Natural killer cell (primary cell): Measurements from ENCODE around the gene VGF. TPM values are rescaled to one million over a fixed set of nuclear protein-coding genes. Genes with fewer than 3 reads are reported as not detected.
"Not testable (repeated sequence)": the region's sequence is repeated elsewhere in the genome, so short reads cannot be mapped to it uniquely, and the experiment has no call there.

Experiments used
- ATAC-seq, 3 donors: fragments of 150-1000 bp in 2 of 3; fragments of 200-7000 bp in 1 of 3; cut with Tn5 transposase; 1 replicate in 1 of 3; 2 replicates in 2 of 3; pipeline ENCODE4 v1.10.0; 2021; ENCODE audit warnings: mild to moderate bottlenecking in 2 of 3, moderate library complexity in 2 of 3
- DNase-seq, 2 donors: peaks; one replicate each; pipeline versions ENCODE4 v3.0.0 to v3.0.0-alpha.2; 2013 to 2021; ENCODE audit warnings: mixed read lengths in 1 of 2
- H3K27ac ChIP-seq: one replicate; pipeline ENCODE4 v1.5.1; 2013; ENCODE audit warnings: mild to moderate bottlenecking, low read length
- H3K27me3 ChIP-seq: one replicate; pipeline ENCODE4 v1.6.1; 2013; ENCODE audit warnings: low read length; ENCODE audit not compliant: control insufficient read depth, insufficient read depth
- H3K36me3 ChIP-seq: one replicate; pipeline ENCODE4 v1.6.1; 2013; ENCODE audit warnings: low read length; ENCODE audit not compliant: control insufficient read depth, insufficient read depth
- H3K4me1 ChIP-seq: one replicate; pipeline ENCODE4 v1.6.1; 2013; ENCODE audit warnings: low read length; ENCODE audit not compliant: control insufficient read depth, insufficient read depth
- H3K4me3 ChIP-seq: one replicate; pipeline ENCODE4 v1.5.1; 2013; ENCODE audit warnings: low read length
- H3K9me3 ChIP-seq: one replicate; pipeline ENCODE4 v1.6.1; 2013; ENCODE audit warnings: low read length; ENCODE audit not compliant: control insufficient read depth, insufficient read depth
- H3K27ac Mint-ChIP-seq, 2 donors: one replicate each; pipeline ENCODE4 v1.8.0; 2022; ENCODE audit warnings: mild to moderate bottlenecking in 2 of 2, mixed read lengths in 2 of 2, moderate library complexity in 1 of 2
- H3K27me3 Mint-ChIP-seq, 2 donors: one replicate each; pipeline ENCODE4 v1.8.0; 2022; ENCODE audit warnings: low read depth in 2 of 2, mixed read lengths in 2 of 2
- H3K36me3 Mint-ChIP-seq: one replicate; pipeline ENCODE4 v1.8.0; 2022; ENCODE audit warnings: mixed read lengths
- H3K4me1 Mint-ChIP-seq, 2 donors: one replicate each; pipeline ENCODE4 v1.8.0; 2022; ENCODE audit warnings: mixed read lengths in 2 of 2
- H3K4me3 Mint-ChIP-seq: one replicate; pipeline ENCODE4 v1.8.0; 2022; ENCODE audit warnings: mild to moderate bottlenecking, moderate library complexity, mixed read lengths
- H3K9me3 Mint-ChIP-seq, 2 donors: one replicate each; pipeline ENCODE4 v1.8.0; 2022; ENCODE audit warnings: mixed read lengths in 2 of 2
- WGBS: methylation state at CpG from one replicate; pipeline ENCODE4 v1.1.7; 2013; ENCODE audit warnings: missing lambda C conversion rate; ENCODE audit not compliant: insufficient coverage; 5-methylcytosine and 5-hydroxymethylcytosine counted together
- intact Hi-C: fragments of 100-400 bp; cut with micrococcal nuclease; formaldehyde crosslinking; loops from one replicate; pipeline ENCODE4 v1.14.2; 2022
- total RNA-seq, 4 donors: library from RNA; stranded (reverse); fragments of 120-200 nt in 1 of 4; gene quantifications; one replicate each; pipeline versions ENCODE4 v1.2.3 to v1.2.4, GENCODE V29; 2013 to 2022
- TF ChIP-seq, protein P1 (sequence below): fragments of 200-600 bp; IDR thresholded peaks from one replicate; pipeline ENCODE4 v1.8.0; 2022; ENCODE audit warnings: antibody characterized with exemption

The VGF gene
- total RNA-seq, 3 donors from 2014 or later (not counting 1 experiment from before 2014, with no cell fraction given), result not detected

DNA sequence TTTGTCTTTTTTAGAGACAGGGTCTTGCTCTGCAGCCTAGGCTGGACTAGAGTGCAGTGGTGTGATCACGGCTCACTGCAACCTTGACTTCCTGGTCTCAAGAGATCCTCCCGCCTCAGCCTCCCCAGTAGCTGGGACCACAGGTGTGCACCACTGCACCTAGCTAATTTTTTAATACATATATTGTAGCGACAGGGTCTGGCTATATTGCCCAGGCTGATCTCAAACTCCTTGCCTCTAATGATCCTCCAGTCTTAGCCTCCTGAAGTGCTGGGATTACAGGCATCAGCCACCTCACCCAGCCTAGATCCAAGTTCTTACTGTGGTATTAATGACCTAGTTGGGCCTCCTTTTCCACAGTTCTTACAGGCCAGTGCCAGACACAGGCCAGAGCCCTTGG, 50.2 kb downstream of the VGF start:
- Mint-ChIP-seq H3K9me3 (no peaks in the 10 kb centered on the region), H3K27me3 (peaks cover 0 to 3% of the 10 kb centered on the region in 2 donors), H3K27ac (no peak overlapping the region), H3K4me1 (no peaks in the 10 kb centered on the region), H3K36me3 (no peaks in the 10 kb centered on the region), H3K4me3 (no peak overlapping the region)
- Histone ChIP-seq H3K4me1 (no peaks in the 10 kb centered on the region), H3K27me3 (no peaks in the 10 kb centered on the region), H3K27ac (no peak overlapping the region), H3K9me3 (no peaks in the 10 kb centered on the region), H3K36me3 (no peaks in the 10 kb centered on the region), H3K4me3 (no peak overlapping the region)
- intact Hi-C loops, result no loop called here
- TF ChIP-seq, protein P1, sequence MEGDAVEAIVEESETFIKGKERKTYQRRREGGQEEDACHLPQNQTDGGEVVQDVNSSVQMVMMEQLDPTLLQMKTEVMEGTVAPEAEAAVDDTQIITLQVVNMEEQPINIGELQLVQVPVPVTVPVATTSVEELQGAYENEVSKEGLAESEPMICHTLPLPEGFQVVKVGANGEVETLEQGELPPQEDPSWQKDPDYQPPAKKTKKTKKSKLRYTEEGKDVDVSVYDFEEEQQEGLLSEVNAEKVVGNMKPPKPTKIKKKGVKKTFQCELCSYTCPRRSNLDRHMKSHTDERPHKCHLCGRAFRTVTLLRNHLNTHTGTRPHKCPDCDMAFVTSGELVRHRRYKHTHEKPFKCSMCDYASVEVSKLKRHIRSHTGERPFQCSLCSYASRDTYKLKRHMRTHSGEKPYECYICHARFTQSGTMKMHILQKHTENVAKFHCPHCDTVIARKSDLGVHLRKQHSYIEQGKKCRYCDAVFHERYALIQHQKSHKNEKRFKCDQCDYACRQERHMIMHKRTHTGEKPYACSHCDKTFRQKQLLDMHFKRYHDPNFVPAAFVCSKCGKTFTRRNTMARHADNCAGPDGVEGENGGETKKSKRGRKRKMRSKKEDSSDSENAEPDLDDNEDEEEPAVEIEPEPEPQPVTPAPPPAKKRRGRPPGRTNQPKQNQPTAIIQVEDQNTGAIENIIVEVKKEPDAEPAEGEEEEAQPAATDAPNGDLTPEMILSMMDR, result no peak
- DNase-seq (no peak), ATAC-seq (no peak)
- WGBS, result 83% methylated on average over 3 of the region's 3 CpGs

- H3K9me3 Mint-ChIP-seq, result no peaks in the 10 kb centered on the region
- 71% methylated on average over 5 of the region's 8 CpGs for WGBS
- Histone ChIP-seq H3K4me1 (no peaks in the 10 kb centered on the region), H3K27me3 (no peaks in the 10 kb centered on the region), H3K27ac (no peak overlapping the region), H3K9me3 (no peaks in the 10 kb centered on the region), H3K36me3 (no peaks in the 10 kb centered on the region), H3K4me3 (no peak overlapping the region)
- DNase-seq, result no peak
- no peak overlapping the region for H3K4me3 Mint-ChIP-seq
- intact Hi-C loops, result no loop called here
- no peaks in the 10 kb centered on the region for H3K36me3 Mint-ChIP-seq
- TF ChIP-seq, protein P1, result no peak
- H3K4me1 Mint-ChIP-seq, result no peaks in the 10 kb centered on the region
- no peak for ATAC-seq
- H3K27me3 Mint-ChIP-seq, result peaks cover 0 to 3% of the 10 kb centered on the region in 2 donors
- H3K27ac Mint-ChIP-seq, result no peak overlapping the region
Measured at GRCh38 chr7:101114492-101114891, 50.9 kb downstream of the VGF start.

DNA sequence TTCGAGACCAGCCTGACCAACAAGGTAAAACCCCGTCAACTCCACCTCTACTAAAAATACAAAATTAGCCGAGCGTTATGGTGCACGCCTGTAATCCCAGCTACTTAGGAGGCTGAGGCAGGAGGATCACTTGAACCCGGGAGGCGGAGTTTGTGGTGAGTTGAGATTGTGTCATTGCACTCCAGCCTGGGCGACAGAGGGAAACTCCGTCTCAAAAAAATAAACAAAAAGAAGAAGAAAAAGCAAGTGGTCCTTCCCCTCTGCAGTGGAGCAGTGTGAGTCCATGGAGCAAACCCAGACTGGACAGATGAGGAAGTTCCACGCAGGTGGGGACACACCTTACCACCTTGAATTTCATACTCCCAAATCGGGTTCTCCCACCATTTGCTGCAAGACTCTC, 51.5 kb downstream of the VGF start:
- Histone ChIP-seq H3K27ac (no peak overlapping the region), H3K36me3 (no peaks in the 10 kb centered on the region), H3K4me3 (no peak overlapping the region), H3K4me1 (no peaks in the 10 kb centered on the region), H3K27me3 (no peaks in the 10 kb centered on the region), H3K9me3 (no peaks in the 10 kb centered on the region)
- TF ChIP-seq, protein P1, result no peak
- intact Hi-C loops, result no loop called here
- Mint-ChIP-seq H3K9me3 (no peaks in the 10 kb centered on the region), H3K4me3 (no peak overlapping the region), H3K4me1 (no peaks in the 10 kb centered on the region), H3K27ac (no peak overlapping the region), H3K27me3 (peaks cover 0 to under 1% of the 10 kb centered on the region in 2 donors), H3K36me3 (no peaks in the 10 kb centered on the region)
- ATAC-seq (no peak), DNase-seq (no peak)
- WGBS, result 87% methylated on average over 8 of the region's 11 CpGs

GRCh38 chr7:101113140-101113539, 52.2 kb downstream of the VGF start:
- 94% methylated on average over 7 of the region's 7 CpGs for WGBS
- H3K4me3 Mint-ChIP-seq, H3K36me3 Mint-ChIP-seq, H3K9me3 Mint-ChIP-seq, H3K4me1 ChIP-seq, DNase-seq, H3K36me3 ChIP-seq, H3K27me3 Mint-ChIP-seq, intact Hi-C loops, ATAC-seq, H3K27ac Mint-ChIP-seq, H3K27ac ChIP-seq, H3K4me1 Mint-ChIP-seq, H3K27me3 ChIP-seq, H3K9me3 ChIP-seq, H3K4me3 ChIP-seq: not testable (repeated sequence)

Other genes with a start within 250 kb of the VGF start
- gene MUC3A, start 216.0 kb downstream of the VGF start, total RNA-seq, result under 1 TPM in 1 of 3 donors, not detected in 2; 0.24 TPM
- 1 to 10 TPM in 2 of 3 donors, not detected in 1; 1.2 to 4.6 TPM for gene MUC12, start 196.0 kb downstream of the VGF start, total RNA-seq
- not detected for gene MUC17, start 145.5 kb downstream of the VGF start, total RNA-seq
- gene TRIM56, start 80.1 kb downstream of the VGF start, total RNA-seq, result 10 to 100 TPM; 53.6 to 75.8 (median 63.9) TPM
- 1 to 10 TPM in 2 of 3 donors, under 1 TPM in 1; 0.48 to 5.5 (median 1.1) TPM for gene SERPINE1, start 38.5 kb downstream of the VGF start, total RNA-seq
- 1 to 10 TPM; 4.3 to 7.0 (median 5.0) TPM for gene AP1S1, start 11.1 kb downstream of the VGF start, total RNA-seq
- not detected for gene NAT16, start 14.7 kb upstream of the VGF start, total RNA-seq
- gene MOGAT3, start 35.5 kb upstream of the VGF start, total RNA-seq, result not detected
- 10 to 100 TPM; 41.7 to 54.5 (median 45.0) TPM for gene PLOD3, start 52.0 kb upstream of the VGF start, total RNA-seq
- gene ZNHIT1, start 52.6 kb upstream of the VGF start, total RNA-seq, result 10 to 100 TPM; 53.7 to 63.5 (median 60.9) TPM
- 10 to 100 TPM; 13.7 to 22.0 (median 19.3) TPM for gene CLDN15, start 72.2 kb upstream of the VGF start, total RNA-seq
- gene FIS1, start 79.5 kb upstream of the VGF start, total RNA-seq, result 100 to 1,000 TPM in 2 of 3 donors, 10 to 100 TPM in 1; 99.9 to 119 (median 105) TPM
- gene IFT22, start 156.2 kb upstream of the VGF start, total RNA-seq, result 1 to 10 TPM; 2.9 to 3.8 (median 3.7) TPM
- gene COL26A1, start 197.3 kb upstream of the VGF start, total RNA-seq, result under 1 TPM in 1 of 3 donors, not detected in 2; 0.16 TPM